Suprapubic skin (tissue), 4 donors: Measurements from ENCODE around the gene ACSS1. TPM values are rescaled to one million over a fixed set of nuclear protein-coding genes. Genes with fewer than 3 reads are reported as not detected.
A peak's percentile ranks its signal among the peaks of the same experiment; 100 is the strongest.

Experiments used
- DNase-seq, 2 donors: peaks; one replicate each; pipeline ENCODE4 v3.0.0-alpha.2; 2019; ENCODE audit warnings: low spot score in 2 of 2
- H3K27ac ChIP-seq: fragments of 200-600 bp; sonication (generic); one replicate; pipeline ENCODE4 v1.5.1; 2019
- H3K27me3 ChIP-seq: fragments of 200-600 bp; sonication (generic); one replicate; pipeline ENCODE4 v1.5.1; 2019
- H3K36me3 ChIP-seq: fragments of 200-600 bp; sonication (generic); one replicate; pipeline ENCODE4 v1.5.1; 2019
- H3K4me1 ChIP-seq: fragments of 200-600 bp; sonication (generic); one replicate; pipeline ENCODE4 v1.5.1; 2019
- H3K4me3 ChIP-seq: fragments of 200-600 bp; sonication (generic); one replicate; pipeline ENCODE4 v1.5.1; 2019; ENCODE audit warnings: mild to moderate bottlenecking
- H3K9me3 ChIP-seq: fragments of 200-600 bp; sonication (generic); one replicate; pipeline ENCODE4 v1.5.1; 2019
- CTCF ChIP-seq, 2 donors: fragments of 200-600 bp in 1 of 2; fragments of 450-650 bp in 1 of 2; sonication (generic) in 1 of 2; IDR thresholded peaks; one replicate each; pipeline ENCODE4 v1.5.1; 2016 to 2019; ENCODE audit warnings: antibody characterized with exemption in 2 of 2, mild to moderate bottlenecking in 1 of 2, moderate library complexity in 1 of 2
- EP300 ChIP-seq: sonication (generic); formaldehyde crosslinking; IDR thresholded peaks from one replicate; pipeline ENCODE4 v1.6.1; 2017; ENCODE audit warnings: antibody characterized with exemption
- POLR2A ChIP-seq, 2 donors: fragments of 450-650 bp; IDR thresholded peaks; one replicate each; pipeline ENCODE4 v1.6.1; 2017; ENCODE audit warnings: antibody characterized with exemption in 2 of 2, mild to moderate bottlenecking in 2 of 2, moderate library complexity in 2 of 2
- POLR2AphosphoS5 ChIP-seq, 3 donors: sonication (generic); formaldehyde crosslinking; IDR thresholded peaks; one replicate each; pipeline ENCODE4 v1.6.1; 2017; ENCODE audit warnings: antibody characterized with exemption in 3 of 3
- WGBS: methylation state at CpG from one replicate; pipeline ENCODE4 v1.1.5; 2018; 5-methylcytosine and 5-hydroxymethylcytosine counted together
- total RNA-seq, 4 donors: library from RNA; depleted of rRNA; stranded (reverse); fragments of >200 nt; gene quantifications; one replicate each; pipeline ENCODE4 v1.1.0, GENCODE V29; 2016

ACSS1 gene
- total RNA-seq, 4 donors from 2014 or later, result 29.0 to 80.0 (median 47.6) TPM

- Histone ChIP-seq H3K9me3 (no peaks in the 10 kb centered on the region), H3K27me3 (no peaks in the 10 kb centered on the region), H3K4me1 (peaks cover 33% of the 10 kb centered on the region), H3K4me3 (no peak overlapping the region), H3K27ac (no peak overlapping the region), H3K36me3 (no peaks in the 10 kb centered on the region)
- 92% methylated on average over 3 of the region's 3 CpGs for WGBS
- TF ChIP-seq POLR2A (IDR thresholded peaks at IDR 0.05) (no peak), POLR2AphosphoS5 (IDR thresholded peaks at IDR 0.05) (no peak), CTCF (IDR thresholded peaks at IDR 0.05) (no peak), EP300 (no peak)
- peak; percentile 21 to 27 for DNase-seq
Observed at GRCh38 chr20:24989162-24989561, 68.8 kb downstream of the ACSS1 start.

- no peak overlapping the region for H3K27ac ChIP-seq
- no peak for TF ChIP-seq EP300
- no peak for TF ChIP-seq POLR2A (IDR thresholded peaks at IDR 0.05)
- TF ChIP-seq CTCF (IDR thresholded peaks at IDR 0.05), result no peak
- TF ChIP-seq POLR2AphosphoS5 (IDR thresholded peaks at IDR 0.05), result no peak
- no peaks in the 10 kb centered on the region for H3K36me3 ChIP-seq
- 94% methylated on average over 7 of the region's 7 CpGs for WGBS
- no peak overlapping the region for H3K4me3 ChIP-seq
- H3K27me3 ChIP-seq, result no peaks in the 10 kb centered on the region
- peak in 1 of 2 donors; percentile 35 for DNase-seq
- no peaks in the 10 kb centered on the region for H3K9me3 ChIP-seq
- peaks cover 22% of the 10 kb centered on the region for H3K4me1 ChIP-seq
Observed at GRCh38 chr20:24987873-24988835, 69.8 kb downstream of the ACSS1 start.

- Histone ChIP-seq H3K4me1 (peaks cover 19% of the 10 kb centered on the region), H3K4me3 (no peak overlapping the region), H3K9me3 (no peaks in the 10 kb centered on the region), H3K27me3 (no peaks in the 10 kb centered on the region), H3K27ac (no peak overlapping the region), H3K36me3 (peaks cover 5% of the 10 kb centered on the region)
- no peak for DNase-seq
- 98% methylated on average over 2 of the region's 2 CpGs for WGBS
- TF ChIP-seq CTCF (IDR thresholded peaks at IDR 0.05), result no peak
- no peak for TF ChIP-seq EP300
- TF ChIP-seq POLR2AphosphoS5 (IDR thresholded peaks at IDR 0.05), result no peak
- no peak for TF ChIP-seq POLR2A (IDR thresholded peaks at IDR 0.05)
Observed at GRCh38 chr20:24987244-24987643, 70.7 kb downstream of the ACSS1 start.

GRCh38 chr20:24986436-24987015 lies 71.4 kb downstream of the ACSS1 start:
- WGBS, result 82% methylated on average over 7 of the region's 7 CpGs

More at GRCh38 chr20:24986436-24987015, 71.4 kb downstream of the ACSS1 start:
- Histone ChIP-seq H3K4me3 (no peak overlapping the region), H3K27me3 (no peaks in the 10 kb centered on the region), H3K36me3 (peaks cover 6% of the 10 kb centered on the region), H3K4me1 (peaks cover 13% of the 10 kb centered on the region), H3K9me3 (no peaks in the 10 kb centered on the region), H3K27ac (no peak overlapping the region)
- TF ChIP-seq POLR2A (IDR thresholded peaks at IDR 0.05) (no peak), EP300 (no peak), POLR2AphosphoS5 (IDR thresholded peaks at IDR 0.05) (no peak), CTCF (IDR thresholded peaks at IDR 0.05) (no peak)
- peak in 1 of 2 donors; percentile 26 for DNase-seq
